B cell (primary cell): Measurements from ENCODE around the gene ORAI3. TPM values are rescaled to one million over a fixed set of nuclear protein-coding genes. Genes with fewer than 3 reads are reported as not detected.

ENCODE experiments used
- ATAC-seq: fragments of 200-7000 bp; cut with Tn5 transposase; one replicate; pipeline ENCODE4 v1.10.0; 2021; ENCODE audit warnings: low read depth, mild to moderate bottlenecking, moderate number of reproducible peaks, moderate library complexity
- CTCF ChIA-PET: fragments of 350-600 bp; sonication (Branson Sonifier 250); formaldehyde crosslinking; loops from one replicate; lab custom pipeline; 2021; ENCODE audit warnings: antibody characterized with exemption, inconsistent platforms; lab: Charles Lee
- POLR2A ChIA-PET: fragments of 350-600 bp; sonication (Branson Sonifier 250); formaldehyde crosslinking; loops from one replicate; lab custom pipeline; 2021; ENCODE audit warnings: antibody characterized with exemption; lab: Charles Lee
- DNase-seq: peaks from one replicate; pipeline ENCODE4 v3.0.0; 2013
- H2AFZ ChIP-seq: 2 replicates; pipeline ENCODE4 v1.6.1; 2012; ENCODE audit warnings: mild to moderate bottlenecking, low read depth, low read length; ENCODE audit not compliant: insufficient read depth, poor library complexity, severe bottlenecking
- H3K27ac ChIP-seq, 2 donors: 1 replicate in 1 of 2; 2 replicates in 1 of 2; pipeline ENCODE4 v1.5.1; 2012 to 2013; ENCODE audit warnings: low read length in 2 of 2, mild to moderate bottlenecking in 2 of 2, moderate library complexity in 1 of 2
- H3K27me3 ChIP-seq, 4 experiments: fragments of 200-600 bp in 1 of 4; sonication (generic) in 1 of 4; replicated peaks in 1 of 4; 1 replicate in 2 of 4; 2 replicates in 2 of 4; pipeline versions ENCODE4 v1.6.1 to v1.7.0; 2013 to 2016; ENCODE audit warnings: low read length in 3 of 4, mild to moderate bottlenecking in 2 of 4, mixed read lengths in 1 of 4, moderate library complexity in 1 of 4; ENCODE audit not compliant: insufficient read depth in 4 of 4, control insufficient read depth in 3 of 4; ENCODE audit errors: control extremely low read depth in 1 of 4
- H3K36me3 ChIP-seq, 2 experiments: replicated peaks in 1 of 2; 1 replicate in 1 of 2; 2 replicates in 1 of 2; pipeline versions ENCODE4 v1.6.1 to v1.7.1; 2013; ENCODE audit warnings: low read length in 1 of 2; ENCODE audit not compliant: insufficient read depth in 2 of 2, control insufficient read depth in 1 of 2; ENCODE audit errors: control extremely low read depth in 1 of 2, extremely low read depth in 1 of 2
- H3K4me1 ChIP-seq, 2 donors: fragments of 200-600 bp in 1 of 2; sonication (generic) in 1 of 2; 1 replicate in 1 of 2; 2 replicates in 1 of 2; pipeline versions ENCODE4 v1.5.1 to v1.6.1; 2013 to 2017; ENCODE audit warnings: low read length in 2 of 2; ENCODE audit not compliant: control insufficient read depth in 2 of 2, insufficient read depth in 2 of 2
- H3K4me2 ChIP-seq: replicated peaks from 2 replicates; pipeline ENCODE3; 2012; ENCODE audit warnings: mild to moderate bottlenecking, low read depth, low read length; ENCODE audit not compliant: poor library complexity, severe bottlenecking
- H3K4me3 ChIP-seq, 5 experiments: fragments of 200-600 bp in 1 of 5; sonication (generic) in 1 of 5; 1 replicate in 3 of 5; 2 replicates in 2 of 5; pipeline versions ENCODE4 v1.5.1 to v1.7.0; 2011 to 2016; ENCODE audit warnings: low read length in 4 of 5, mild to moderate bottlenecking in 4 of 5, low read depth in 2 of 5, control low read depth in 1 of 5, moderate library complexity in 1 of 5; ENCODE audit not compliant: insufficient read depth in 1 of 5; ENCODE audit errors: control extremely low read depth in 1 of 5, extremely low read depth in 1 of 5
- H3K79me2 ChIP-seq: fragments of 200-600 bp; sonication (generic); one replicate; pipeline ENCODE4 v1.6.0; 2016; ENCODE audit warnings: low read length; ENCODE audit not compliant: control insufficient read depth, insufficient read depth
- H3K9ac ChIP-seq: fragments of 200-600 bp; sonication (generic); 2 replicates; pipeline ENCODE4 v1.6.1; 2017; ENCODE audit warnings: mild to moderate bottlenecking, low read length, moderate library complexity
- H3K9me3 ChIP-seq, 3 donors: one replicate each; pipeline versions ENCODE4 v1.6.1 to v1.7.1; 2013; ENCODE audit warnings: low read length in 2 of 3; ENCODE audit not compliant: control insufficient read depth in 2 of 3, insufficient read depth in 1 of 3; ENCODE audit errors: control extremely low read depth in 1 of 3
- H4K20me1 ChIP-seq: 2 replicates; pipeline ENCODE4 v1.6.0; 2012; ENCODE audit warnings: mild to moderate bottlenecking, low read length; ENCODE audit not compliant: insufficient read depth, control insufficient read depth, poor library complexity, severe bottlenecking
- H3K27ac Mint-ChIP-seq: one replicate; pipeline ENCODE4 v1.8.0; 2021; ENCODE audit warnings: mixed read lengths
- H3K27me3 Mint-ChIP-seq: one replicate; pipeline ENCODE4 v1.8.0; 2021; ENCODE audit warnings: mixed read lengths
- H3K4me1 Mint-ChIP-seq: one replicate; pipeline ENCODE4 v1.8.0; 2021; ENCODE audit warnings: mixed read lengths
- H3K4me3 Mint-ChIP-seq: one replicate; pipeline ENCODE4 v1.8.0; 2021; ENCODE audit warnings: mixed read lengths
- H3K9me3 Mint-ChIP-seq: one replicate; pipeline ENCODE4 v1.8.0; 2022; ENCODE audit warnings: mixed read lengths; ENCODE audit not compliant: insufficient read depth
- CTCF ChIP-seq: fragments of 200-600 bp; IDR thresholded peaks from one replicate; pipeline ENCODE4 v1.8.0; 2022; ENCODE audit warnings: antibody characterized with exemption, mild to moderate bottlenecking
- EZH2 ChIP-seq: IDR thresholded peaks from 2 replicates; pipeline ENCODE4 v1.6.1; 2012; ENCODE audit warnings: borderline replicate concordance, low read depth, mild to moderate bottlenecking, moderate library complexity, low read length; ENCODE audit not compliant: insufficient read depth, poor library complexity, severe bottlenecking
- WGBS: methylation state at CpG from one replicate; pipeline ENCODE4 v1.1.5; 2013; ENCODE audit warnings: missing lambda C conversion rate; ENCODE audit not compliant: insufficient coverage; 5-methylcytosine and 5-hydroxymethylcytosine counted together
- intact Hi-C: fragments of 100-400 bp; cut with micrococcal nuclease; formaldehyde crosslinking; loops from one replicate; pipeline ENCODE4 v1.10.0; 2022
- polyA plus RNA-seq: library from polyadenylated mRNA; depleted of rRNA; stranded (reverse); fragments of >200 nt; gene quantifications from 2 replicates; pipeline ENCODE4 v1.2.3, GENCODE V29; 2012
- total RNA-seq, 2 donors: library from RNA; stranded (reverse); fragments of 120-200 nt in 1 of 2; gene quantifications; 1 replicate in 1 of 2; 2 replicates in 1 of 2; pipeline versions ENCODE4 v1.2.3 to v1.2.4, GENCODE V29; 2013 to 2022

ORAI3 gene
- total and polyA plus RNA-seq, 2 donors (not counting 1 experiment from before 2014, with no cell fraction given): 32.2 to 51.8 TPM

GRCh38 chr16:30992276-30992780 is 43.5 kb downstream of the ORAI3 start:
- Histone ChIP-seq H4K20me1 (no peaks in the 10 kb centered on the region), H3K9me3 (peaks cover 0 to under 1% (median 0%) of the 10 kb centered on the region in 3 donors), H3K27ac (no peak overlapping the region), H3K4me3 (no peak overlapping the region), H2AFZ (no peak overlapping the region), H3K27me3 (peaks cover 0 to 4% (median 0%) of the 10 kb centered on the region in 4 experiments), H3K4me2 (no peak overlapping the region), H3K79me2 (no peaks in the 10 kb centered on the region), H3K4me1 (peaks cover 7 to 9% of the 10 kb centered on the region in 2 donors), H3K9ac (no peak overlapping the region), H3K36me3 (no peaks in the 10 kb centered on the region)
- no peaks in the 10 kb centered on the region for H3K27me3 Mint-ChIP-seq
- no peaks in the 10 kb centered on the region for H3K9me3 Mint-ChIP-seq
- WGBS: 91% methylated on average over 18 of the region's 21 CpGs
- ATAC-seq (no peak), DNase-seq (no peak)
- H3K4me1 Mint-ChIP-seq: peaks cover 9% of the 10 kb centered on the region
- H3K4me3 Mint-ChIP-seq: no peak overlapping the region
- TF ChIP-seq EZH2 (no peak), CTCF (no peak)
- intact Hi-C loops: no loop called here
- ChIA-PET CTCF (no interaction called here), POLR2A (no interaction called here)
- H3K27ac Mint-ChIP-seq: no peak overlapping the region

GRCh38 chr16:30992931-30993816 is 44.3 kb downstream of the ORAI3 start:
- ATAC-seq: no peak

More at GRCh38 chr16:30992931-30993816, 44.3 kb downstream of the ORAI3 start:
- TF ChIP-seq CTCF (no peak), EZH2 (no peak)
- POLR2A ChIA-PET: no interaction called here
- DNase-seq: no peak
- Histone ChIP-seq H3K4me3 (no peak overlapping the region), H3K36me3 (no peaks in the 10 kb centered on the region), H2AFZ (no peak overlapping the region), H4K20me1 (no peaks in the 10 kb centered on the region), H3K4me1 (peaks cover 9 to 13% of the 10 kb centered on the region in 2 donors), H3K27ac (no peak overlapping the region), H3K9me3 (peaks cover 0 to 5% (median 0%) of the 10 kb centered on the region in 3 donors), H3K27me3 (peaks cover 0 to 7% (median 0%) of the 10 kb centered on the region in 4 experiments), H3K4me2 (no peak overlapping the region), H3K79me2 (no peaks in the 10 kb centered on the region), H3K9ac (no peak overlapping the region)
- intact Hi-C loops: no loop called here
- peaks cover 9% of the 10 kb centered on the region for H3K4me1 Mint-ChIP-seq
- WGBS: 79% methylated on average over 24 of the region's 29 CpGs
- CTCF ChIA-PET: interaction anchor here (1.1 kb wide), 1 partner anchor 149 kb away, joined by 3 read pairs; no protein-coding TSS in a partner anchor
- H3K27ac Mint-ChIP-seq: no peak overlapping the region
- no peaks in the 10 kb centered on the region for H3K27me3 Mint-ChIP-seq
- no peak overlapping the region for H3K4me3 Mint-ChIP-seq
- H3K9me3 Mint-ChIP-seq: no peaks in the 10 kb centered on the region
